Fibroblast of lung (primary cell): ENCODE results near the gene ITM2B. TPM values are rescaled to one million over a fixed set of nuclear protein-coding genes. Genes with fewer than 3 reads are reported as not detected.

Experiments used
- DNase-seq, 2 donors: peaks; one replicate each; pipeline versions ENCODE4 v3.0.0 to v3.0.0-alpha.2; 2010; ENCODE audit warnings: low read depth in 2 of 2
- H2AFZ ChIP-seq: 2 replicates; pipeline ENCODE4 v1.5.1; 2012; ENCODE audit warnings: low read length, control low read depth, inconsistent platforms
- H3K27ac ChIP-seq: 2 replicates; pipeline ENCODE4 v1.5.1; 2011; ENCODE audit warnings: low read length, control low read depth; ENCODE audit not compliant: insufficient read depth
- H3K27me3 ChIP-seq: 2 replicates; pipeline ENCODE4 v1.5.1; 2011; ENCODE audit warnings: mild to moderate bottlenecking, low read length; ENCODE audit not compliant: control insufficient read depth, insufficient read depth
- H3K36me3 ChIP-seq: 2 replicates; pipeline ENCODE4 v1.5.1; 2011; ENCODE audit warnings: low read length; ENCODE audit not compliant: control insufficient read depth, insufficient read depth
- H3K4me1 ChIP-seq: 2 replicates; pipeline ENCODE4 v1.5.1; 2011; ENCODE audit warnings: low read length; ENCODE audit not compliant: control insufficient read depth, insufficient read depth; ENCODE audit errors: extremely low read depth
- H3K4me2 ChIP-seq: 2 replicates; pipeline ENCODE4 v1.5.1; 2011; ENCODE audit warnings: low read length, control low read depth; ENCODE audit not compliant: insufficient read depth; ENCODE audit errors: extremely low read depth
- H3K4me3 ChIP-seq, 4 experiments: fragments of 200-600 bp in 1 of 4; sonication (generic) in 1 of 4; replicated peaks in 1 of 4; 2 replicates each; pipeline ENCODE4 v1.5.1; 2011 to 2016; ENCODE audit warnings: low read length in 4 of 4, low read depth in 3 of 4, mild to moderate bottlenecking in 3 of 4, control low read depth in 2 of 4, inconsistent platforms in 1 of 4, mixed read lengths in 1 of 4; ENCODE audit not compliant: insufficient read depth in 1 of 4; ENCODE audit errors: control extremely low read depth in 1 of 4
- H3K79me2 ChIP-seq: 2 replicates; pipeline ENCODE4 v1.5.1; 2012; ENCODE audit warnings: mild to moderate bottlenecking, low read length, inconsistent platforms; ENCODE audit not compliant: control insufficient read depth, insufficient read depth
- H3K9ac ChIP-seq: 2 replicates; pipeline ENCODE4 v1.5.1; 2011; ENCODE audit warnings: mild to moderate bottlenecking, low read length, control low read depth; ENCODE audit not compliant: insufficient read depth
- H3K9me3 ChIP-seq: 2 replicates; pipeline ENCODE4 v1.5.1; 2012; ENCODE audit warnings: low read depth, low read length; ENCODE audit not compliant: control insufficient read depth, insufficient read depth
- H4K20me1 ChIP-seq: 2 replicates; pipeline ENCODE4 v1.5.1; 2011; ENCODE audit warnings: low read length; ENCODE audit not compliant: control insufficient read depth, insufficient read depth; ENCODE audit errors: extremely low read depth
- CTCF ChIP-seq, 2 donors: IDR thresholded peaks in 1 of 2; conservative IDR thresholded peaks in 1 of 2; 1 replicate in 1 of 2; 2 replicates in 1 of 2; pipeline ENCODE4 v1.5.1; 2011 to 2012; ENCODE audit warnings: low read length in 2 of 2, control low read depth in 1 of 2, inconsistent platforms in 1 of 2, low read depth in 1 of 2, mild to moderate bottlenecking in 1 of 2
- EZH2 ChIP-seq: IDR thresholded peaks from 2 replicates; pipeline ENCODE4 v1.5.1; 2012; ENCODE audit warnings: low read length, control low read depth, mild to moderate bottlenecking; ENCODE audit errors: missing control alignments
- polyA plus RNA-seq, 2 donors: library from polyadenylated mRNA; depleted of rRNA in 1 of 2; stranded (reverse) in 1 of 2; unstranded in 1 of 2; fragments of >200 nt; gene quantifications; 2 replicates each; pipeline ENCODE4 v1.2.1, GENCODE V29; 2011 to 2012; ENCODE audit warnings: missing spikeins in 1 of 2
- total RNA-seq: library from RNA; depleted of rRNA; stranded (reverse); fragments of >200 nt; gene quantifications from 2 replicates; pipeline ENCODE4 v1.2.1, GENCODE V29; 2014

ITM2B gene
- total and polyA plus RNA-seq, 2 donors (not counting 1 experiment from before 2014, with no cell fraction given) = 117 to 645 TPM

GRCh38 chr13:48317511-48318376 is 84.7 kb downstream of the ITM2B start:
- Histone ChIP-seq H4K20me1 (no peaks in the 10 kb centered on the region), H2AFZ (no peak overlapping the region), H3K27ac (no peak overlapping the region), H3K9ac (no peak overlapping the region), H3K4me1 (no peaks in the 10 kb centered on the region), H3K4me2 (no peak overlapping the region), H3K9me3 (no peaks in the 10 kb centered on the region), H3K36me3 (peaks cover 15% of the 10 kb centered on the region), H3K4me3 (no peak overlapping the region), H3K27me3 (no peaks in the 10 kb centered on the region), H3K79me2 (peaks cover 20% of the 10 kb centered on the region)
- TF ChIP-seq EZH2 (no peak), CTCF (conservative IDR thresholded peaks at IDR 0.05 in 1 of 2, IDR thresholded peaks at IDR 0.05 in 1 of 2; ENCODE audit: low read depth in 1 of 2, low read length in 2 of 2) (no peak)
- DNase-seq = no peak

GRCh38 chr13:48318377-48318811 is 85.4 kb downstream of the ITM2B start:
- Histone ChIP-seq H3K27me3 (no peaks in the 10 kb centered on the region), H3K4me3 (no peak overlapping the region), H3K9me3 (no peaks in the 10 kb centered on the region), H3K9ac (no peak overlapping the region), H3K36me3 (peaks cover 15% of the 10 kb centered on the region), H3K4me1 (no peaks in the 10 kb centered on the region), H3K79me2 (peaks cover 18% of the 10 kb centered on the region), H3K27ac (no peak overlapping the region), H4K20me1 (no peaks in the 10 kb centered on the region), H2AFZ (no peak overlapping the region), H3K4me2 (no peak overlapping the region)
- TF ChIP-seq EZH2 = no peak
- TF ChIP-seq CTCF (conservative IDR thresholded peaks at IDR 0.05 in 1 of 2, IDR thresholded peaks at IDR 0.05 in 1 of 2; ENCODE audit: low read depth in 1 of 2, low read length in 2 of 2) = no peak
- DNase-seq = no peak

- peaks cover 15% of the 10 kb centered on the region for H3K36me3 ChIP-seq
- H2AFZ ChIP-seq = no peak overlapping the region
- TF ChIP-seq EZH2 = no peak
- TF ChIP-seq CTCF (conservative IDR thresholded peaks at IDR 0.05 in 1 of 2, IDR thresholded peaks at IDR 0.05 in 1 of 2; ENCODE audit: low read depth in 1 of 2, low read length in 2 of 2) = no peak
- H4K20me1 ChIP-seq = no peaks in the 10 kb centered on the region
- no peaks in the 10 kb centered on the region for H3K27me3 ChIP-seq
- H3K27ac ChIP-seq = no peak overlapping the region
- DNase-seq = no peak
- no peak overlapping the region for H3K4me2 ChIP-seq
- H3K4me3 ChIP-seq = no peak overlapping the region
- no peak overlapping the region for H3K9ac ChIP-seq
- no peaks in the 10 kb centered on the region for H3K9me3 ChIP-seq
- no peaks in the 10 kb centered on the region for H3K4me1 ChIP-seq
- H3K79me2 ChIP-seq = peaks cover 20% of the 10 kb centered on the region
These were observed 86.0 kb downstream of the ITM2B start for GRCh38 chr13:48318821-48319511.
